DOHH2 (cell line): ENCODE data around the gene PDPR.
"Not testable (repeated sequence)": the region's sequence is repeated elsewhere in the genome, so short reads cannot be mapped to it uniquely, and the experiment has no call there.

Source experiments
- EZH2phosphoT487 ChIP-seq: fragments of 200-600 bp; sonication (generic); IDR thresholded peaks from 2 replicates; pipeline ENCODE4 v1.6.1; 2017; ENCODE audit warnings: borderline replicate concordance, mild to moderate bottlenecking, antibody characterized with exemption, low read length, moderate library complexity, mixed read lengths
- TF ChIP-seq, protein P1 (sequence below): fragments of 200-600 bp; sonication (generic); IDR thresholded peaks from one replicate; pipeline ENCODE4 v1.5.1; 2014; ENCODE audit warnings: antibody characterized with exemption, mild to moderate bottlenecking, low read depth, low read length; ENCODE audit not compliant: poor library complexity, severe bottlenecking

GRCh38 chr16:70173916-70174315, 59.8 kb downstream of the PDPR start:
- TF ChIP-seq EZH2phosphoT487, result not testable (repeated sequence)
- TF ChIP-seq, protein P1, sequence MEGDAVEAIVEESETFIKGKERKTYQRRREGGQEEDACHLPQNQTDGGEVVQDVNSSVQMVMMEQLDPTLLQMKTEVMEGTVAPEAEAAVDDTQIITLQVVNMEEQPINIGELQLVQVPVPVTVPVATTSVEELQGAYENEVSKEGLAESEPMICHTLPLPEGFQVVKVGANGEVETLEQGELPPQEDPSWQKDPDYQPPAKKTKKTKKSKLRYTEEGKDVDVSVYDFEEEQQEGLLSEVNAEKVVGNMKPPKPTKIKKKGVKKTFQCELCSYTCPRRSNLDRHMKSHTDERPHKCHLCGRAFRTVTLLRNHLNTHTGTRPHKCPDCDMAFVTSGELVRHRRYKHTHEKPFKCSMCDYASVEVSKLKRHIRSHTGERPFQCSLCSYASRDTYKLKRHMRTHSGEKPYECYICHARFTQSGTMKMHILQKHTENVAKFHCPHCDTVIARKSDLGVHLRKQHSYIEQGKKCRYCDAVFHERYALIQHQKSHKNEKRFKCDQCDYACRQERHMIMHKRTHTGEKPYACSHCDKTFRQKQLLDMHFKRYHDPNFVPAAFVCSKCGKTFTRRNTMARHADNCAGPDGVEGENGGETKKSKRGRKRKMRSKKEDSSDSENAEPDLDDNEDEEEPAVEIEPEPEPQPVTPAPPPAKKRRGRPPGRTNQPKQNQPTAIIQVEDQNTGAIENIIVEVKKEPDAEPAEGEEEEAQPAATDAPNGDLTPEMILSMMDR, result not testable (repeated sequence)
